Activated T-cell treated with anti-CD3 and anti-CD28 coated beads, Interleukin-2, amount 50 U/mL, for 1 hour (primary cell): ENCODE measurements around the gene ALOX15.
"Not testable (repeated sequence)": the region's sequence is repeated elsewhere in the genome, so short reads cannot be mapped to it uniquely, and the experiment has no call there.

Experiments used
- DNase-seq: peaks from one replicate; pipeline ENCODE4 v3.0.0-alpha.2; 2020

The ALOX15 gene

GRCh38 chr17:4652997-4653396 is 11.5 kb upstream of the ALOX15 start:
- DNase-seq: no peak

GRCh38 chr17:4648741-4649140 is 7.3 kb upstream of the ALOX15 start:
- no peak for DNase-seq

DNA sequence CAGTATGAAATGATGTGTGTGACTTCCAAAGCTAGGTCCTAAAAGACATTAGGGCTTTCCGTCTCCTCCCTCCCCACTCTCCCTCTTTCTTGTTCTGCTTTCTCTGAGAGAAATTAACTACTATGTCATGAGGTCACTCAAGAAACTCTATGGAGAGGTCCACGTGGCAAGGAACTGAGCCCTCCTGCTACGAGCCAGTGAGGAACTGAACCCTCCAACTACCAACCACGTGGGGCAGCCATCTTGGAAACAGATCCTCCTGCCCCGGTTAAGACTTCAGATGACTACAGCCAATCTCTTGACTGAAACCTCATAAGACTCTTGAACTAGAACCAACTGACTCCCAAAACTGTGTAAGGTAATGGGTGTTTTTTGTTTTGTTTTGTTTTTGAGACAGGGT is 4.2 kb upstream of the ALOX15 start:
- no peak for DNase-seq

DNA sequence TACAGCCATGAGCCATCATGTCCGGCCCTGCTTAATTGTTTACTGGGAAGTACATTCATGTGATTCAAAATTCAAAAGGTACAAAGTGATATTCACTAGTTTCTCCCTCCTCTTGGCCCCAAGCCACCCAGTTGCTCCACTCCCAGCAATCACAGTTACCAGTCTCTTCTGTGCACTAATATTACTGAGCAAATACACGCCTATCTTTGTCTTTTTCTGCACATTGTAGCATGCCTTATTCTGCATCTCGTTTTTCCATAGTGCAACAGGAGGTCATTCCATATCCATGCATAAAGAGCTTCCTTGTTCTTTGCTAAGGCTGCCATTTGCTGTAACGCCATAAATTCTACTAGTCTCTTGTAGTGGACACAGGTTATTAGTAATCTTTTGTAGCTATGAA is 2.2 kb upstream of the ALOX15 start:
- no peak for DNase-seq

GRCh38 chr17:4642286-4642685 is 808 bp upstream of the ALOX15 start:
- DNase-seq: no peak

DNA sequence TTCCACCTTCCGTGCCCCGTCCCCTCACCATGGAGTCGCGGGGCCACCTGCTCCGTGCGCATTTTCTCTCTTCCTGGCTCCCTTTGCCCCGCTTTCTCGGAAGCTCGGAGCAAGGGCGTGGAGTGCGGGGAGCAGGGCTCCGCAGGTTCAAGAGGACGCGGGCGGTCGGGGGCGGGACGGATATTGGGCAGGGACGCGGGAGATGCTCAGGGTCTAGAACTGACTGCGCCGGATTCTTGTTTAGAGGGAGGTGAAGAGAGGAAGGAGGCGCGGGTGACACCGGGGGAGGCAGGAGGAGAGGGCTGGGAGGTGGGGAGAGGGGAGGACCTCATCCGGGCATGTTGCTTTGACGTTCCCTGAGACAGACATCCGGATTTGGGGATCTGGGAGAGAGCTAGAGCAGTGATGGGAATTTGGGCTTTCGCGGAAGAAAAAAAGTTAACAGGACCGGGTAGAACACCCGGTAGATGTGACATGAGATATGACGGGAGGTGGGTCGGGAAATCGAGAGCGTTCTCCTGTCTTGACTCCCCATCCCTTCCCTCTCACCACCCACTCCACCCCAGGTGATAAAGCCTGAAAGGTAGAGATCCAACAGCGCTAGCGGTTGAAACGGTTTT is 799 bp downstream of the ALOX15 start:
- not testable (repeated sequence) for DNase-seq

GRCh38 chr17:4639301-4640059 is 2.0 kb downstream of the ALOX15 start:
- not testable (repeated sequence) for DNase-seq

DNA sequence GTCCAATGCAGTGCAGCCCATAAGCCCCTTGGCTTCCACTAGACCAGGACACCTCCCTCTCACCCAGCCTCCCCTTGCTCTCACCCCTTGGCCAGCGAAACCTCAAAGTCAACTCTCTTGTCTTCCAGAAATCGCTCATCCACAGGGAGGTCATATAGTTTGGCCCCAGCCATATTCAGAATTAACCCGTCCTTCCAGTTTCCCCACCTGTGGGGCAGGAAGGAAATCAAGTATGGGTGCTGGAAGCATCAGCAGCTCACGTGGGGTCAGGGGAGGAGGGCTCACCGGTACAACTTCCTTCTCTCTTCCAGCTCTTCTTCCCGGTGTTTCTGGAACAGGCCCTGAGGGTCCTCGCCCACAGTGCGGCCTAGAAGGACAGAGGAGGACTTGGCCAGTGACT is 2.7 kb downstream of the ALOX15 start:
- not testable (repeated sequence) for DNase-seq

- no peak for DNase-seq
These were observed 4.9 kb downstream of the ALOX15 start for GRCh38 chr17:4636474-4637100.

DNA sequence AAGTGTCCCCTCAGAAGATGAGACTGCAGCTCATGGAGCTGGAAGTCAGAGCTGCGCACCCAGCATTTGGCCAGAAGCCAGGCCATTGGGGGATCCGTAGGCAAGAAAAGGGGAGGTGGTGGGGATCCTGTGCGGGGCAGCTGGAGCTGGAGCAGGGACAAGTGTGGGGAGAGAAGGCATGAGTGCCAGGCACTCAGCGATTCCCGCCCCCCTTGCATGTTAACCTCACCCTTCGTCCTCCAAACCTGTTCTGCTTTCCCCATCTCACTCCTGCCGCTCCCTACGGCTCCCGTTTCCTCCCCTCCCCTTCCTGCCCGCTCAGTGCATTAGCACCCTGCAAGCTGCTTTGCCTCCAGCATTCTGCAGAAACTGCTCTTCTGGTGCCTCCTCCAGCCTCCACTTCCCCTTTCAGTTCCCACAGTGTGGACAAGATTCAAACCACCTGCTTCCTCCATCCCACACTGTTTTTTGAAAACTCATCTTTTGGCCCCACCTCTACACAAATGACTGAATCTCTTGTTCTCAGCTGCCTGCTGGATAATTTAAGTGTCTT is 5.6 kb downstream of the ALOX15 start:
- DNase-seq: no peak

DNA sequence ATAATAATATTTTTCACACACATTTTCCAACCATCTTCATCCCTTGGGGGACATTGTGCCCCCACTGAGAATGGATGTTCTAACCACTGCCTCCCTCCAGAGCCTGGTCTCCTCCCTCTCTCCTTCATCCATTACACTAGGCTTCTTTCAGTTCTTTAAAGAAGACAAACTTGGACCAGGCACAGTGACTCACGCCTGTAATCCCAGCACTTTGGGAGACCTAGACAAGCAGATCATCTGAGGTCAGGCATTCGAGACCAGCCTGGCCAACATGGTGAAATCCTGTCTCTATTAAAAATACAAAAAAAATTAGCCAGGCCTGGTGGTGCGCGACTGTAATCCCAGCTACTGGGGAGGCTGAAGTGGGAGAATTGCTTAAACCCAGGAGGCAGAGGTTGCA is 6.5 kb downstream of the ALOX15 start:
- DNase-seq: no peak

GRCh38 chr17:4633643-4634042 is 7.8 kb downstream of the ALOX15 start:
- DNase-seq: no peak

DNA sequence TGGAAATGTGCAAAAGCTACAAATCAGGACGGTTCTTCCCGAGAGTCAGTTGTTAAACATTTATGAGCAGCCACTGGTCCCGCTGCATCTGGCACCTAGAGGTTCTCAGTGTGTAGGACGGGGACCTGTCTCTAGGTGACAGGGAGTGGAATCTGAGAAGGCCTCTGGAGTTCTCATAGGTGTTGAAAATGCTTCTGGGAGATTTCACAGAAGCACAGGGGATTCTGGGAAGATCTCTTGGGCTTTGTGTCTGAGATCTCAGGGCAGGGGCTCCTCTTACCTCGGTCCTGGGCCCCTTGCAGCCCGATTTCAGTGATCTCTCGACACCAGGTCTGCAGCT is 8.9 kb downstream of the ALOX15 start:
- DNase-seq: no peak

GRCh38 chr17:4631836-4632580 is 9.5 kb downstream of the ALOX15 start:
- DNase-seq: no peak

DNA sequence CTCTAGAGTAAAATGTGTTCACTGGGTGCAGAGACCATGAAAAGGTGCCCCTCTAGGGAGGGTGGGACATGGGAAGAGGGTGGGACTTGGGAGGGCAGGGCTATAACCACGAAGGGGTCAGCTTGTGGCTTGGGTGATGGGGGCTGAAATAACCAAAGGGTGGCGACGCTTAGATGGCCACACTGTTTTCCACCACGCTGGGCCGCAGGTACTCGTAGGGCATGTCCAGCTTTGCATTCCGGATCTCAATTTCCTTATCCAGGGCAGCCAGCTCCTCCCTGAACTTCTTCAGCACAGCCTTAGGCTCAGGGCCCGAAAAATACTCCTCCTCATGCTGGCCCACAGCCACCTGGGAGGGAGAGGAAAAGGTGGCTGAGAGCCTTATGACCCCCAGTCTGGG is 10.0 kb downstream of the ALOX15 start:
- no peak for DNase-seq

GRCh38 chr17:4626734-4627256 is 14.7 kb downstream of the ALOX15 start:
- DNase-seq: no peak

DNA sequence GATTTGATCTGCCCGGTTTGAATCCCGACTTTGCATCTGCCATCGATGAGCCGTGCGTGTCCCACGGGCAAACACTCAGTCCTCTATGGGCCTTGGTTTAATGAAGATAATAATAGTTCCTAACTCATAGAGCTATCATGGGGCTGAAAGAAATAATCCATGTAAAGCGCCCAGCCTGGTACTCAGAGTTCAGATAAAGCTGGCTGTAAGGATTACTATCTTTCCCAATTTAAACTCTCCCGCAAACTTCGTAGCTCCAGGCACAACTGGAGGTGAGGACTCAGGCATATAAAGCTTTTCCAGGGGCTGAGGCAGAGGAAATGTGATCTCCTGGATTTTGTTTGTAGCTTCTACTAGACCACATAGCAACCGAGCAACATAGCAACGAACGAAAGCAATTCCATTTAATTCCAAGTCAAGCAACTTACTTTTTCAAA is 16.3 kb downstream of the ALOX15 start:
- no peak for DNase-seq

GRCh38 chr17:4624451-4624911 is 17.0 kb downstream of the ALOX15 start:
- DNase-seq: not testable (repeated sequence)

DNA sequence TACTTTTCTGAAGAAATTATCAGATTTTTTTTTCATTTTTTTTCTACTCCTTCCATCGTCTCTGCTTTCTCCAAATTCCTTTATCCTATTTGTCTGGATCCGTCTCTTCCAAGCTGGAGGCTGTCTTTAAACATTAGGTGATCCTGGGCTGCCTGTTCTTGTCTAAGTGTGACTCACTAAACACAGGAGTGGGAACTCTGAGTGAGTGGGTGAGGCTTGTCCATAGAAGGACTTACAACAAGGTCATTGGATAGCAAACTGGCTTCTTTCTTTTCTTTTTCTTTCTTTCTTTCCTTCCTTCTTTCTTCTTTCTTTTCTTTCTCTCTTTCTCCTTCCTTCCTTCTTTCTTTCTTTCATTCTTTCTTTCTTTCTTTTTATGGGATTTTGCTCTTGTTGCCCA is 18.2 kb downstream of the ALOX15 start:
- no peak for DNase-seq

DNA sequence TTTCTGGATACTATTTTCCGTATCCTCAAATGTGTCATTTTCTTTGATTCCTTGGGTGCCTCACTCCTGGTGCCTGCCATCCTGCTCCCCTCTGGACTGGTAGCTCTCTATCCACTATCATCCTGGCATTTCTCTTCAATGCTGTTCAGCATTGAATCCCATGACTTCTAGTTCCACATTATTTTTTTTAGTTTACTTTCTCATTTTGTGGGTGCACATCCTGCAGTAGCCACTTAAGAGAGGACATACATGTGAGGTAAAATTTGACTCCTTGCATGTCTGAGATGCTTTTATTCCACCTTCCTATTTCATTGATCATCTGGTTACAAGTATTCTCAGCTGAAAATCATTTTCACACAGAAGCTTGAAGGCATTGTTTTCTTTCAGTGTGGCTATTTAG is 19.1 kb downstream of the ALOX15 start:
- no peak for DNase-seq

DNA sequence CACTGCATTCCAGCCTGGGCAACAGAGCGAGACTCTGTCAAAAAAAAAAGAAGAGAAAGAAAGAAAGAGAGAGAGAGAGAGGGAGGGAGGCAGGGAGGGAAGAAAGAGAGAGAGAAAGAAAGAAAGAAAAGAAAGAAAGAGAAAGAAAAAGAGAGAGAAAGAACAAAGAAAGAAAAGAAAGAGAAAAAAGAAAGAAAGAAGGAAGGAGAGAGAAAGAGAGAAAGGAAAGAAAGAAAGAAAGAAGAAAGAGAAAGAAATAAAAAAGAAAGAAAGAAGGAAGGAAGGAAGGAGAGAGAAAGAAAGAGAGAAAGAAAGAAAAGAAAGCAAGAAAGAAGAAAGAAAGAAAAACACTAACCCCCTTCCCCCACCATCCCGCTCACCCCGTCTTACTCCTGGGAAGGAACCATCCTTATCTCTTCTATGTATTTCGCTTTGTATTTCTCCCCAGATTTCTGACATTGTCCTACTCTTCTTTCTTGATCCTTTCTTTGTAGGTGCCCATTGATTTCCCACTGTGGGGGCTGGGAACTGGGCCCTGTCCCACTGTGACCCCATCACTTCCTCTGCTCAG is 20.9 kb downstream of the ALOX15 start:
- DNase-seq: no peak

DNA sequence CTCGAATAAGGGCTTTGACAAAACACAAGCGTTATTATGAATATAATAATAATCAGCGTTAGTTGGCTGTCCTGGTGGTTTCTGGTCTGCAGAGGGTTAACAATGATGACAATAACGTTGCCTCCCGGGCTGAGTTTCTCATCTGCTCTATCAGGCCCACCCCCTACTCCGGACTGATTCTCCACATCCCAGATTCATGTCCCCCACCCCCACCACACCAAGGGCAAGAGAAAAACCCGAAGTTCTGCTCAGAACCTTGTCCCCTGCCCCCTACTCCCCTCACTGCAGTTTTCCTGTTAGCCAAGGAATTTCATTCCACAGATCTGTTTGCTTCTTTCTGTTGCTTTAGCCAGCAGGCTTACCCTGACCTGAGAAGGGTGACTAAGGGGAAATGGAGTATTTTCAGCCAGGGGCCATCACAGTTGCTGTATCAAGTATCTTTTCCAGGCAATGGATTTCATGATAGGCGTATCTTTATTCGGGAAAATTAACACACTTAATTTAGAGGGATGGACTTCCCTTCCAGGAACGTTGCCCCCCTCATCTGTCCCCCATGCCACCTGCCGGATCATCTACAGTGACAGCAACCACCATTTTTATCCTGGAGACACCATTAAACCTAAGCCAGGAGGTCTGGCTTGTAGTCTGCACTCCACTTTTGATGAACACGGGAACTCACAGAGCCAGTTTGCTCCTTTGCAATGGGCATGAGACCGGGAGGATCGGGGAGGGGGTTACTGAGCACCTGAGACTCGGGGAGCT is 23.7 kb downstream of the ALOX15 start:
- no peak for DNase-seq
